GM11168 (cell line): ENCODE data around the gene REL.
"Not testable (repeated sequence)": the region's sequence is repeated elsewhere in the genome, so short reads cannot be mapped to it uniquely, and the experiment has no call there.

ENCODE experiments used
- in situ Hi-C: fragments of 300-500 bp; cut with MboI; formaldehyde crosslinking; loops from one replicate; pipeline ENCODE4 v1.12.0; 2022; ENCODE audit warnings: low sequenced_read_pairs; ENCODE audit not compliant: unreplicated experiment

REL gene

GRCh38 chr2:60881047-60881932 is at the start of gene REL:
Gene REL (plus strand): TSS chr2:60881574. CDS start chr2:60881841, 267 bp downstream.
- in situ Hi-C loops = no loop called here

GRCh38 chr2:60831921-60832320 is 49.5 kb upstream of the REL start:
- in situ Hi-C loops = no loop called here

GRCh38 chr2:60832621-60833020 is 48.8 kb upstream of the REL start:
- in situ Hi-C loops = no loop called here

- in situ Hi-C loops = no loop called here
Measured at GRCh38 chr2:60834270-60834717, 47.1 kb upstream of the REL start.

- in situ Hi-C loops = no loop called here
Measured at GRCh38 chr2:60836491-60836890, 44.9 kb upstream of the REL start.

- in situ Hi-C loops = no loop called here
Measured at GRCh38 chr2:60837123-60837522, 44.3 kb upstream of the REL start.

- in situ Hi-C loops = no loop called here
Measured at GRCh38 chr2:60838481-60838880, 42.9 kb upstream of the REL start.

- in situ Hi-C loops = no loop called here
Measured at GRCh38 chr2:60839126-60839813, 42.1 kb upstream of the REL start.

GRCh38 chr2:60840880-60841279 is 40.5 kb upstream of the REL start:
- in situ Hi-C loops = no loop called here

GRCh38 chr2:60843006-60843405 is 38.4 kb upstream of the REL start:
- in situ Hi-C loops = no loop called here

GRCh38 chr2:60844105-60844504 is 37.3 kb upstream of the REL start:
- in situ Hi-C loops = no loop called here

GRCh38 chr2:60847854-60848253 is 33.5 kb upstream of the REL start:
- in situ Hi-C loops = no loop called here

GRCh38 chr2:60849187-60849586 is 32.2 kb upstream of the REL start:
- in situ Hi-C loops = no loop called here

GRCh38 chr2:60852282-60852860 is 29.0 kb upstream of the REL start:
- in situ Hi-C loops = no loop called here

- in situ Hi-C loops = no loop called here
Measured at GRCh38 chr2:60853531-60853930, 27.8 kb upstream of the REL start.

- in situ Hi-C loops = no loop called here
Measured at GRCh38 chr2:60855989-60856669, 25.2 kb upstream of the REL start.

- in situ Hi-C loops = no loop called here
Measured at GRCh38 chr2:60857056-60857455, 24.3 kb upstream of the REL start.

GRCh38 chr2:60858897-60859311 is 22.5 kb upstream of the REL start:
- in situ Hi-C loops = no loop called here

- in situ Hi-C loops = no loop called here
Measured at GRCh38 chr2:60861736-60862135, 19.6 kb upstream of the REL start.

- in situ Hi-C loops = no loop called here
Measured at GRCh38 chr2:60862642-60863041, 18.7 kb upstream of the REL start.

- in situ Hi-C loops = not testable (repeated sequence)
Measured at GRCh38 chr2:60865361-60865760, 16.0 kb upstream of the REL start.
